ENCODE results near the gene LRRC38. TPM values are rescaled to one million over a fixed set of nuclear protein-coding genes. Genes with fewer than 3 reads are reported as not detected.

Gene LRRC38
- total and polyA plus RNA-seq, 2 of the 13 experiments (the other 11 are each of a cell fraction or from before 2014, with no cell fraction given): not detected

- TF ChIP-seq PRDM4 (CRISPR knock-in tag; IDR thresholded peaks at IDR 0.05; ENCODE audit: borderline replicate concordance) (no peak), ZNF670 (CRISPR knock-in tag; IDR thresholded peaks at IDR 0.05; ENCODE audit: borderline replicate concordance) (no peak), ZC3H4 (CRISPR knock-in tag; IDR thresholded peaks at IDR 0.05; ENCODE audit: borderline replicate concordance) (no peak), ZNF766 (CRISPR knock-in tag; IDR thresholded peaks at IDR 0.05; ENCODE audit: borderline replicate concordance) (no peak), ZNF318 (CRISPR knock-in tag; IDR thresholded peaks at IDR 0.05) (no peak), ZNF652 (CRISPR knock-in tag; IDR thresholded peaks at IDR 0.05; ENCODE audit: borderline replicate concordance, low read depth) (no peak), SAFB2 (CRISPR knock-in tag; IDR thresholded peaks at IDR 0.05; ENCODE audit: borderline replicate concordance, low read depth) (no peak), RAD51 (IDR thresholded peaks at IDR 0.05; ENCODE audit: borderline replicate concordance) (no peak), SIX4 (CRISPR knock-in tag; IDR thresholded peaks at IDR 0.05) (no peak), ZNF691 (CRISPR knock-in tag; IDR thresholded peaks at IDR 0.05; ENCODE audit: borderline replicate concordance, low read depth) (no peak)
Observed at GRCh38 chr1:13539683-13540082, 25.9 kb upstream of the LRRC38 start (continued).

Data from HepG2 (cell line).